Central memory CD8-positive, alpha-beta T cell (primary cell): Measurements from ENCODE around the gene COL4A2.

Experiments used
- ATAC-seq: fragments of 150-1000 bp; cut with Tn5 transposase; replicated peaks from 2 replicates; pipeline ENCODE4 v1.10.0; 2022; ENCODE audit warnings: mild to moderate bottlenecking, moderate FRiP score, moderate number of reproducible peaks; ENCODE audit not compliant: poor library complexity, severe bottlenecking; ENCODE audit errors: extremely low read depth
- DNase-seq, 2 donors: peaks; one replicate each; pipeline ENCODE4 v3.0.0; 2021; ENCODE audit warnings: low spot score in 2 of 2
- H3K27ac Mint-ChIP-seq: one replicate; pipeline ENCODE4 v1.8.0; 2022; ENCODE audit warnings: low read depth, mild to moderate bottlenecking, moderate library complexity, mixed read lengths
- H3K27me3 Mint-ChIP-seq: one replicate; pipeline ENCODE4 v1.8.0; 2022; ENCODE audit warnings: mixed read lengths
- H3K36me3 Mint-ChIP-seq: one replicate; pipeline ENCODE4 v1.8.0; 2022; ENCODE audit warnings: mild to moderate bottlenecking, moderate library complexity, mixed read lengths; ENCODE audit not compliant: insufficient read depth
- H3K4me1 Mint-ChIP-seq: one replicate; pipeline ENCODE4 v1.8.0; 2022; ENCODE audit warnings: mixed read lengths
- H3K4me3 Mint-ChIP-seq: one replicate; pipeline ENCODE4 v1.8.0; 2022; ENCODE audit warnings: mild to moderate bottlenecking, moderate library complexity, mixed read lengths
- H3K9me3 Mint-ChIP-seq: one replicate; pipeline ENCODE4 v1.8.0; 2022; ENCODE audit warnings: mixed read lengths

The COL4A2 gene

DNA sequence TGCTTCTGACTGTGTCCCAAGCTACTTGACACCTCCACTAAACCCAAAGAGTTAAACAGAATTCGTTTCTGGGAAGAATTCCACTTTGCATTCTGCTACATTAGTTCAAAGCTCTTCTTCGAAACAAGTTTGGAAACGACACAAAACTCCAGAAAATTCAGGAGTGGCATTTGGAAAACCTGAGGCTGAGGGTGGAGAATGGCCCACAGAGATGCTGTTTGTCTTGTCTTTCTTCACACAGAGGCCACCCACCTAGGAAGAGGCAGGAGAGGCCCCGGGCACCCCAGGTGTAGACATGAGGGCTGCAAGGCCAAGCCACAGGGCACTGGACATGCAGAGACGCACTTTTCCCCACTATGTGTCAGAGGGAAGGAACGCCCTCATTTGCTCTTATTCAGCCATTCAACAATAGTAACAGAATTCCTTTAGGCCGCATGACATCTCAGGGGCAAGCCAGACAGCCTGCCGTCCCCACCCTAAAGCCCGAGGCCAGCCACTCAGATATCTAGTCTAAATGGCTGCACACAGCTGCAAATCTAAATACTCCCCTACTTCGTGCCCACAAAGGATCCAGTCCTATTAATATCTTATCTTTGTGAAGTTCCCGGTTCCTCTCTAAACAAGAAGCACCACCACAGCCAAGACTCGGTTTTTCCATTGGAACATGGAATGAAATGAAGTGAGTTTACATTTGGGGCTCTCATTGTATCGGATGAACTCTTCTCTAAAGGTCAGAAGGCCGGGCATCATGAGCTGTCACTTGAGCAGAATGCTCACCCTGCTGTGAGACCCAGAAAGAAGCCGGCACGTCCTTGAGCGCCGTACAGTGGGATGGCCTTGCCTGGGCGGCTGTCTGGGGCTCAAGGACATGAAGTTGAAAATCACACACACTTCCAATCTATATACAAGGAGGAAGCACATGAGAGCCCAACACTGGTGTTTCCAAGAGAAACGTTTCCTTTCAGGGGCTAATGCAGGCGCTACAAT is 20.0 kb upstream of the COL4A2 start:
- Mint-ChIP-seq H3K4me3 (no peak overlapping the region), H3K9me3 (no peaks in the 10 kb centered on the region), H3K27ac (no peak overlapping the region), H3K4me1 (no peaks in the 10 kb centered on the region), H3K36me3 (no peaks in the 10 kb centered on the region), H3K27me3 (peaks cover 22% of the 10 kb centered on the region)
- DNase-seq (no peak), ATAC-seq (no peak)

DNA sequence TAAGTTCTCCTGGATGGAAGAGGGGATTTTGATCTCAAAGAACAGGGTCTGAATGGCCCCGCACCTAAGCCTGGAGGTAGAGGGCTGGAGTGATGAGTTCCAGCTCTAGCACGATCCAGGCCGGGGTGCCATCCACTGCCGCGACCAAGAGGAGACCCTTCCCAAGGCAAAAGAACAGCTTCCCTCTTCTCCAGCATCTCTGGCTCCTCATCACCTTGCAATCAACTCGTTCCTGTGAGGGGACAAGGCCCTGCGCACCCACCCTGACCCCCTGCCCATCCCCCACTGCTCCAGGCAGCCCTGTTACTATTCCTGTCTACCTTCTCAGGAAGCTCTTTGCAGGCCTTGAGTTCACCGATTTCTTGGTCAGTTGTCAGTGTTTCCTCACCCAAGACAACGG is 17.9 kb upstream of the COL4A2 start:
- Mint-ChIP-seq H3K4me3 (no peak overlapping the region), H3K9me3 (no peaks in the 10 kb centered on the region), H3K4me1 (no peaks in the 10 kb centered on the region), H3K27ac (no peak overlapping the region), H3K36me3 (no peaks in the 10 kb centered on the region), H3K27me3 (peaks cover 16% of the 10 kb centered on the region)
- DNase-seq, result no peak
- ATAC-seq, result no peak

DNA sequence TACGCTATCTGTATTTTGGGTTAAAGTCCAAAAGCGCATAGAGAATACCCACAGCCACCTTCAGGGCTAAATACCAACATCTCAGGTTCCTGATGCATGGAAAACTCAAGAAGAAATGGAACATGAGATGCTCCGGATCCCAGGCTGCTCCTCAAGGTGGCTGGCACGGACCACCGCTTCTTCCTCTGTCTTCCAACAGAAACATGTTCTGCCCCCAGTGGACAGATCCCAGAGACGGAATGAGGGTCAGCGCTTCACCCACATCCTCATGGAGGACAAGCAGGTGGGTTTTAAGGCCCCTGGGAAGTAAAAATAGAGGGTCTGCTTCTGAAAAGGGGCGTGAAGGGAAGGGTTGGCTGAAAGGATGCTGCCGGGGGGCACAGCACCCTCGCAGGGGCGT is 17.4 kb upstream of the COL4A2 start:
- no peak for DNase-seq
- Mint-ChIP-seq H3K36me3 (no peaks in the 10 kb centered on the region), H3K4me3 (no peak overlapping the region), H3K27ac (no peak overlapping the region), H3K4me1 (no peaks in the 10 kb centered on the region), H3K9me3 (no peaks in the 10 kb centered on the region), H3K27me3 (peaks cover 16% of the 10 kb centered on the region)
- no peak for ATAC-seq

DNA sequence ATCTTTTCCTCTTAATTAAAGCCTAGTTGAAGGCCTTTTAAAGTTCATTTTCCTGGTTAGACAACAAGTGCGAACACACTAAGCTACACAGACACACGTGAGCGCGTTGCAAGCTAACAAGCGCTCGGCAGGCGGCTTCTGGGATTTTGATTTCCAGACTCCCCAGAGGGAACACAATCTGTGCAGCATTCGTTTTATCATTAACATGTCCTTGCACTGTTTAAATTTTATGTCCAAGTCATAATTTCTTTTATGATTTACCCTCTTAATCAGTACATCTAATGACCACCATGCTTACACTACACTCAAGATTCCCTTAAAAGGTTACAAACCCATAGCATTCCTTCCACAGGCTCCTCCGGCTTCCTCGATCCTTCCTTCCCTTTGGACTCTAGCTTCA is 16.9 kb upstream of the COL4A2 start:
- no peaks in the 10 kb centered on the region for H3K4me1 Mint-ChIP-seq
- no peak overlapping the region for H3K27ac Mint-ChIP-seq
- no peaks in the 10 kb centered on the region for H3K9me3 Mint-ChIP-seq
- ATAC-seq, result no peak
- H3K27me3 Mint-ChIP-seq, result peaks cover 16% of the 10 kb centered on the region
- no peak overlapping the region for H3K4me3 Mint-ChIP-seq
- DNase-seq, result no peak
- no peaks in the 10 kb centered on the region for H3K36me3 Mint-ChIP-seq

DNA sequence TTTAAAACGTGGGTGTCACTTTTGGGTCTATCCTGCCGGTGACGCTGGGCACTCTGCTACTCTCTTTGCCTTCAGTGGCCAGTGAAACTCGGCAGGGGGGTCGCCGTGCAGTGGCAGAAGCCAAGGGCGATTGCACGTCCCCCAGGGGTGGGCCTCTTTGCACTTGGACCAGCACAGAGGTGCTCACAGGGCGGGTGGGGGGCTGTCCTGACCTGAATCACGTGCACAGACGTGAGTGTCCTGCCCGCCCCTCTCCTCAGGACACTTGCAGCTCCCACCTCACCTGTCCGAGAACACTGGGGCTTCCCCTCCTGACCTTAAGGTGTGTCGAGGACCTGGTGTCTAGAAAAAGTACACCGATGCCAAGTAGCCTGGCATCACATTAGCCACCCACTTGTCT is 16.3 kb upstream of the COL4A2 start:
- Mint-ChIP-seq H3K36me3 (no peaks in the 10 kb centered on the region), H3K27me3 (peaks cover 9% of the 10 kb centered on the region), H3K4me1 (no peaks in the 10 kb centered on the region), H3K4me3 (no peak overlapping the region), H3K9me3 (no peaks in the 10 kb centered on the region), H3K27ac (no peak overlapping the region)
- DNase-seq, result no peak
- no peak for ATAC-seq

DNA sequence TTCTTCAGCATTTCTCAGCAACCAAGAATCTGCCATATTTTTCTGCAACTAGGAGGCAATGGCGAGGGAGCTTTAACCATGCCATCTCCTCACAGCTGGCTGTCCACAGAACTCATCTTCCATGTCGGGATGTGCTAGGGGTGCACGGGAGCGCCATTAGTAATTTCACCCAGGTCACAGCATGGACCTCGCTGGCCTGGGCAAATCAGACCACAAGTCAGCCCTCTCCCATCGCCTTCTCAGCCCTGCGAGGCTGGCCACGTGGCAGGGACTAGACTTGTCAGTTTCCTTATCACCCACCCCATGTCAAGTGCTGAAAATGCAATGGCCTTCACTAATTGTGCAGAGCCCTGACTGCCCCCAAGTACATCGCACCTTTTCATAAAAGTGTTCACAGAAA is 15.8 kb upstream of the COL4A2 start:
- H3K9me3 Mint-ChIP-seq, result no peaks in the 10 kb centered on the region
- no peak overlapping the region for H3K4me3 Mint-ChIP-seq
- no peak for ATAC-seq
- H3K36me3 Mint-ChIP-seq, result no peaks in the 10 kb centered on the region
- H3K4me1 Mint-ChIP-seq, result no peaks in the 10 kb centered on the region
- no peak for DNase-seq
- H3K27ac Mint-ChIP-seq, result no peak overlapping the region
- peaks cover 5% of the 10 kb centered on the region for H3K27me3 Mint-ChIP-seq

DNA sequence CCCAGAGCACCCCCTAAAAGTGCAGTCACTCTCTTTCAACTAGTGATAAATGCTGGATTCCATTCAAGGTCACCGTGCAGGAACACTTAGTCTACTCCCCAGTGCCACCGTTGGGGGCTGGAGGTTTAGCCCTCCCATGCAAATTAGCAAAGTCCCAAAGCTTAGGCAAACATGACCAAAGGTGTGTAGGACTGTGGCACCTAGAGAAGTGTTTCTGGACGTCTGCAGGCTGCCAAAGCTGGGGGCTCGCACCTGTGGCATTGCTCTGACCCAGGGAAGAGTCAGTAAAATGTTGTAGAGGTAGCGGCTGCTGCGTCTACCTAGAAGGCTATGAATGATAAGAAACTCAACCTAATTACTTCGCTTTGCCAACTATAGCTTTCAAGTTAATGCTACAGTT is 14.0 kb upstream of the COL4A2 start:
- H3K4me3 Mint-ChIP-seq, result no peak overlapping the region
- no peak for DNase-seq
- H3K27me3 Mint-ChIP-seq, result peaks cover 19% of the 10 kb centered on the region

DNA sequence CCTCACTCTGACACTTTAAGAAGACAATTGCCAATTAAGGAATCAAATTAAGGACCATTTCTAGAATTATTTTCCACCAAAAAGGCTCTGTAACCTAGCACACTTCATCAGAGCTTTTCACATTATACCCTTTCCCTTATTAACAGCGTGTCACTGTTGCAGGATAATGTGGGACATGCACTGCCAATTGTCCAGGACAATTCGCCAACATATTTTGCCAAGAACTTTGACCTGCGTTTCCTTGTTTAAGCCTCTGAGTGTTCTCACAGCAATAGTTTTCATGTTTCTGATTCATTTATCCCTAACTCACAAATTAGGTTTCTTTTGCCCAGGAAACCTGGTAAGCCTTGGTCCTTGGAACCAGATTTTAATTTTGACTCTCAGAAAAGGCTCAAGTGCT is 13.4 kb upstream of the COL4A2 start:
- H3K9me3 Mint-ChIP-seq, result no peaks in the 10 kb centered on the region
- H3K27ac Mint-ChIP-seq, result no peak overlapping the region
- ATAC-seq, result no peak
- H3K36me3 Mint-ChIP-seq, result no peaks in the 10 kb centered on the region
- H3K4me3 Mint-ChIP-seq, result no peak overlapping the region
- DNase-seq, result no peak
- H3K27me3 Mint-ChIP-seq, result peaks cover 22% of the 10 kb centered on the region
- H3K4me1 Mint-ChIP-seq, result no peaks in the 10 kb centered on the region

More for the DNA sequence above, 14.0 kb upstream of the COL4A2 start:
- H3K4me1 Mint-ChIP-seq, result no peaks in the 10 kb centered on the region
- ATAC-seq, result no peak
- H3K36me3 Mint-ChIP-seq, result no peaks in the 10 kb centered on the region
- no peak overlapping the region for H3K27ac Mint-ChIP-seq
- no peaks in the 10 kb centered on the region for H3K9me3 Mint-ChIP-seq

DNA sequence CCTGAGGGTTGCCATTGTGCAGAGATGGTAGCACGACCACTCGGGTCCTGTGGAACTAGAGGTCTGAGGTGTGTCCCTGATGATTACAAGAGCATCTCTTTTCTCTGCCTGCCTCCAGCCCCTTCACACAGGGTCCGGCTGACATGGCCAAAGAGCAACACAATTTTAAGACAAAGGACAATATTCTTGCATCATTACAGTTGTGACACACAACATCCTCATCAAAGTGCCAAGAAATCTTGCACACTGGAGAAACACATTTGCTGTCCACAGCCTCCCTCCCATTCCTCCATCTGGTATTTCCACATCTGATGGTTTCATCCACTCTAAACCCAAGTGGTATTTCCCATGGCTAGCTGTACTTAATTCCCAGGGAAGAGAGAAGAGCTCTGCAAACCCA is 12.9 kb upstream of the COL4A2 start:
- DNase-seq (no peak), ATAC-seq (no peak)
- Mint-ChIP-seq H3K4me3 (no peak overlapping the region), H3K4me1 (no peaks in the 10 kb centered on the region), H3K27ac (no peak overlapping the region), H3K9me3 (no peaks in the 10 kb centered on the region), H3K27me3 (peaks cover 27% of the 10 kb centered on the region), H3K36me3 (no peaks in the 10 kb centered on the region)

DNA sequence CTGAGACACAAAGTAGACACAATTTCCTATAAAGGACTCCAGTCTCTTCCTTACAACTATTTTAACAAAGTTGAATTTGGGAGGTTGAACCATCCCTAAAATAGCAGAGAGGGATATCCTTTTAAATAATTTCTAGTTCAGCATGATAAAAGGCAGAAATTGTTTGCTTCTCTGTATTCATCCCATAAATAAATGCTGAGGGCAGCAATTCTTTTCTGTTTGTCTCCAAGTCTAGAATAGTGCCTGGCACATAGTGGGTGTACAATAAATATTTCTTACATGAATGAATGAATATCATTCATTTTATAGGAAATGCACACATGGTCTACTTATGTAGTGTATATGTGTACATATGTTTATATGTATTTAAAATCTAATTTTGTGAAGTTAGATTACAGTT is 12.5 kb upstream of the COL4A2 start:
- Mint-ChIP-seq H3K27me3 (peaks cover 32% of the 10 kb centered on the region), H3K36me3 (no peaks in the 10 kb centered on the region), H3K27ac (no peak overlapping the region), H3K9me3 (no peaks in the 10 kb centered on the region), H3K4me3 (no peak overlapping the region), H3K4me1 (no peaks in the 10 kb centered on the region)
- no peak for ATAC-seq
- DNase-seq, result no peak

DNA sequence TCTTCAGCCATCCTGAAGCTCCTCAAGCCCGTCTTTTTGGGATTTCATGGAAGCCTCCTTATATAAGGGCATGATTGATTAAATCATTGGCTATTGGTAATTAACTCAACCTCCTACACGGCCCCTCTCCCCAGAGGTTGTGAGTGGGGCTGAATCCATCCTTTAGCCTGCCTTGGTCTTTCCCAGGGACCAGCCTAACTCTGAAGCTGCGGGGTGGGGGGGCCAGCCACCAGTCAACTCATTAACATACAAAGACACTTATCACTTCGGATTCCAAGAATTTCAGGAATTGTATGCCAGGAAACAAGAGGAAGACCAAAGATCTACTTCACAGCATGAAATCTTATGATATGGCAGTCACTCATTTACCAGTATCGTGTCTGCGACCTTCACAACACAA is 10.1 kb upstream of the COL4A2 start:
- H3K27me3 Mint-ChIP-seq, result peaks cover 51% of the 10 kb centered on the region

DNA sequence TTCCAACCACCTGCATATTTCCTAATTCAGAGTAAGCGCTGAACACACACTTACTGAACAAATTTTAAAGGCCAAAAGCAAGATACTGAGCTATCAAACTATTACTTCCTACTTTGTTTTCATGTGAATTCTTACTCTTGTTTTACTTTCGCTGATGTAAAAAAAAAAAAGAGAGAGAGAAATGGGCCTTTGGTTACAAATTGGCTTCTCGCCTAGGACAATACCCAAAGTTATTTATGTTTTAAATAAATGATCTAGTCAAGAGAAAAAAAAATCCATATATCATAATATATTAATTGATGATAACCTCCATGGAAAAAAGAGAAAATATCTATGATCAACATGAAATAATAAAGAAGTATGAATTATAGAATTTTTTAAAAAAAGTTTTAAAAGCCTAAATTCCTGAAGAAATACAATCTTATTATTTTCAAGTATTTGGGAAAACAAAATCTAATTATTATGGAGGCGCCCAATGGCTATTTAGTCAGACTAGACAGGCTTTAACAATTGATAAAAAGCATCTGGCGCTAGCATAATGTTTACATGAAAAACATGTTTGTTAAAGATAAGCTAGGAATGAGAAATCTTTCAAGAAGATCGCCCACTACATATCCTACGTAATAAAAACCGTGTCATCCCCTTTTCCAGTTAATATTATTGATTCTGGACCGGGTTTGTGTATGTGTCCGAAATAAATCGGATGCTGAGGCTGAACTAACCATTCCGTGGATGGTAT is 9.1 kb upstream of the COL4A2 start:
- Mint-ChIP-seq H3K36me3 (no peaks in the 10 kb centered on the region), H3K9me3 (no peaks in the 10 kb centered on the region), H3K4me3 (no peak overlapping the region), H3K4me1 (no peaks in the 10 kb centered on the region), H3K27me3 (peaks cover 56% of the 10 kb centered on the region), H3K27ac (no peak overlapping the region)
- ATAC-seq, result no peak
- no peak for DNase-seq

More for the DNA sequence above, 10.1 kb upstream of the COL4A2 start:
- H3K9me3 Mint-ChIP-seq, result no peaks in the 10 kb centered on the region
- H3K4me1 Mint-ChIP-seq, result no peaks in the 10 kb centered on the region
- H3K36me3 Mint-ChIP-seq, result no peaks in the 10 kb centered on the region
- ATAC-seq, result no peak
- H3K4me3 Mint-ChIP-seq, result no peak overlapping the region
- H3K27ac Mint-ChIP-seq, result no peak overlapping the region
- DNase-seq, result no peak
